ENCODE data around the gene ACER2.

DNA sequence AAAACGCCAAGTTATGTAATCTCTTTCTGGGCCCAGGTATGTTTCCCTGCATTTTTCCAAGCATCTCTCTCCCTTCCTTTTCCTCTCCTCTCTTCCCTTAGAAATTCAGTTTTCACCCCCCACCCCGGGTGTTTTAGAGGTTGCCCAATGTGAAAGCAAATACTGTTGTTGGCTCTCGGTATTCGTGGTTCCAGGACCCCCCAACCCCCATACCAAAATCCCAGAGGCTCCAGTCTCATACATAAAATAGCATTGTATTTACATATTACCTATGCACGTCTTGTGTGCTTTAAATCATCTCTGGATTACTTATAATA, 48.8 kb downstream of the ACER2 start:
- no peak for TF ChIP-seq POLR2A (IDR thresholded peaks at IDR 0.05)
- TF ChIP-seq, protein P1, sequence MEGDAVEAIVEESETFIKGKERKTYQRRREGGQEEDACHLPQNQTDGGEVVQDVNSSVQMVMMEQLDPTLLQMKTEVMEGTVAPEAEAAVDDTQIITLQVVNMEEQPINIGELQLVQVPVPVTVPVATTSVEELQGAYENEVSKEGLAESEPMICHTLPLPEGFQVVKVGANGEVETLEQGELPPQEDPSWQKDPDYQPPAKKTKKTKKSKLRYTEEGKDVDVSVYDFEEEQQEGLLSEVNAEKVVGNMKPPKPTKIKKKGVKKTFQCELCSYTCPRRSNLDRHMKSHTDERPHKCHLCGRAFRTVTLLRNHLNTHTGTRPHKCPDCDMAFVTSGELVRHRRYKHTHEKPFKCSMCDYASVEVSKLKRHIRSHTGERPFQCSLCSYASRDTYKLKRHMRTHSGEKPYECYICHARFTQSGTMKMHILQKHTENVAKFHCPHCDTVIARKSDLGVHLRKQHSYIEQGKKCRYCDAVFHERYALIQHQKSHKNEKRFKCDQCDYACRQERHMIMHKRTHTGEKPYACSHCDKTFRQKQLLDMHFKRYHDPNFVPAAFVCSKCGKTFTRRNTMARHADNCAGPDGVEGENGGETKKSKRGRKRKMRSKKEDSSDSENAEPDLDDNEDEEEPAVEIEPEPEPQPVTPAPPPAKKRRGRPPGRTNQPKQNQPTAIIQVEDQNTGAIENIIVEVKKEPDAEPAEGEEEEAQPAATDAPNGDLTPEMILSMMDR (IDR thresholded peaks at IDR 0.05), result no peak
